Stimulated activated CD8-positive, alpha-beta memory T cell treated with anti-CD3 and anti-CD28 coated beads, Interleukin-15, amount 100 ng/mL, for 24 hours (primary cell): ENCODE data around the gene C5orf58.

ENCODE experiments used
- DNase-seq: peaks from one replicate; pipeline ENCODE4 v3.0.0-alpha.2; 2020; ENCODE audit warnings: low read depth

The C5orf58 gene

GRCh38 chr5:170256571-170256970 is 23.8 kb downstream of the C5orf58 start:
- no peak for DNase-seq

GRCh38 chr5:170257370-170257769 is 24.6 kb downstream of the C5orf58 start:
- no peak for DNase-seq

- no peak for DNase-seq
These were observed 28.8 kb downstream of the C5orf58 start for GRCh38 chr5:170261528-170262043.

- DNase-seq, result no peak
These were observed 29.6 kb downstream of the C5orf58 start for GRCh38 chr5:170262061-170263045.

- DNase-seq, result no peak
These were observed 31.1 kb downstream of the C5orf58 start for GRCh38 chr5:170263906-170264305.

- no peak for DNase-seq
These were observed 32.7 kb downstream of the C5orf58 start for GRCh38 chr5:170265522-170265921.

GRCh38 chr5:170266570-170267381 is 34.0 kb downstream of the C5orf58 start:
- DNase-seq, result no peak

- DNase-seq, result peak; percentile 50
These were observed 34.8 kb downstream of the C5orf58 start for GRCh38 chr5:170267431-170268152.

- DNase-seq, result no peak
These were observed 35.4 kb downstream of the C5orf58 start for GRCh38 chr5:170268153-170268689.

GRCh38 chr5:170268884-170269283 is 36.1 kb downstream of the C5orf58 start:
- DNase-seq, result no peak

GRCh38 chr5:170269579-170269978 is 36.8 kb downstream of the C5orf58 start:
- no peak for DNase-seq

GRCh38 chr5:170270293-170271069 is 37.7 kb downstream of the C5orf58 start:
- no peak for DNase-seq

- DNase-seq, result no peak
These were observed 41.4 kb downstream of the C5orf58 start for GRCh38 chr5:170273968-170274710.

GRCh38 chr5:170275376-170275994 is 42.7 kb downstream of the C5orf58 start:
- DNase-seq, result no peak

GRCh38 chr5:170276140-170276539 is 43.4 kb downstream of the C5orf58 start:
- DNase-seq, result no peak

GRCh38 chr5:170277867-170278281 is 45.1 kb downstream of the C5orf58 start:
- no peak for DNase-seq

- peak; percentile 45 for DNase-seq
These were observed 46.0 kb downstream of the C5orf58 start for GRCh38 chr5:170278611-170279458.

GRCh38 chr5:170279459-170279817 is 46.7 kb downstream of the C5orf58 start:
- DNase-seq, result no peak

GRCh38 chr5:170280011-170280493 is 47.3 kb downstream of the C5orf58 start:
- DNase-seq, result no peak
